WERI-Rb-1 (cell line): Measurements from ENCODE around the gene SOX9.

Source experiments
- DNase-seq: peaks from one replicate; pipeline ENCODE4 v3.0.0-alpha.2; 2020
- H3K27ac ChIP-seq: fragments of 250-450 bp; sonication (Bioruptor Pico); 2 replicates; pipeline ENCODE4 v1.5.1; 2020; ENCODE audit warnings: mild to moderate bottlenecking, moderate library complexity
- H3K27me3 ChIP-seq: fragments of 250-450 bp; sonication (Bioruptor Pico); 2 replicates; pipeline ENCODE4 v1.5.1; 2021; ENCODE audit warnings: mild to moderate bottlenecking, low read depth, moderate library complexity; ENCODE audit not compliant: insufficient read depth, severe bottlenecking
- H3K36me3 ChIP-seq: fragments of 250-450 bp; sonication (Bioruptor Pico); 2 replicates; pipeline ENCODE4 v1.5.1; 2020; ENCODE audit warnings: mild to moderate bottlenecking, moderate library complexity
- H3K4me3 ChIP-seq: 2 replicates; pipeline ENCODE4 v1.5.1; 2011; ENCODE audit warnings: low read depth, mild to moderate bottlenecking, control low read depth, low read length
- H3K9me3 ChIP-seq: fragments of 250-450 bp; sonication (Bioruptor Pico); 2 replicates; pipeline ENCODE4 v1.5.1; 2021; ENCODE audit warnings: mild to moderate bottlenecking, moderate library complexity; ENCODE audit not compliant: severe bottlenecking
- TF ChIP-seq, protein P1 (sequence below): IDR thresholded peaks from 2 replicates; pipeline ENCODE4 v1.5.1; 2011; ENCODE audit warnings: low read depth, mild to moderate bottlenecking, control low read depth, inconsistent platforms, low read length

The SOX9 gene

DNA sequence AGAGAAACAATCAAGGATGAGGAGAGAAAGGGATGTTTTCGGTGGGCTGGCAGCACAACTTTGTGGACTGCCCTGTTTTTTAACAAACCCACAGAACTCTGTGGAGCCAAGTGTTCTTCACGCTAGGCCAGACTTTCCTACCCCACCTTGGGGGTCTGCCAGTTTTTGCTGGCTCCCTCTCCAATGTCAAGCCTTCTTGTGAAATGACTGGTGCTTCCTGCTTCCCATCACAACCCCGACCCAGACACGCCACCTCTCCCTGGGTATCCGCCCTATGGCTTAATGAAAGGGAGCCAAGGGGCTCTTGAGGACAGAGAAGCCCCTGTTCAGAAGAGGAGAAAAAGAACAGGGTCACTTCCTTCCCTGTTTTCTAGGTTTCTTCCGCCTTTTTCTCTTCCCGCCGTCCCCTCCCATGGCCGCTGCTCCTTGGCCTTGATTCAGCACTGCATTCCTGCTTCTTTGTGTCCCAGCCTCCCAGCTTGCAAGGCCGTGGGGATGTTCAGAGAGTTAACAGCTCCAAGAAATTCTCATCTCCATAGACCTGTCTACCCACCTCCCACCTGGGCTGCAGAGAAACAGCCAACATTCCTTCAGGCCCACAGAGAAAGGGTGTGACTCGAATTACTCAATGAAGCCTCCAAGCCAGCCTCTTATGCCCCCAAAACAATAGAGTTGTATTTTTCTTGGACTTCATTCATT is 16.5 kb upstream of the SOX9 start:
- no peak for DNase-seq
- Histone ChIP-seq H3K4me3 (no peak overlapping the region), H3K27ac (no peak overlapping the region), H3K36me3 (no peaks in the 10 kb centered on the region), H3K27me3 (peaks cover 86% of the 10 kb centered on the region), H3K9me3 (peaks cover 4% of the 10 kb centered on the region)
- TF ChIP-seq, protein P1, sequence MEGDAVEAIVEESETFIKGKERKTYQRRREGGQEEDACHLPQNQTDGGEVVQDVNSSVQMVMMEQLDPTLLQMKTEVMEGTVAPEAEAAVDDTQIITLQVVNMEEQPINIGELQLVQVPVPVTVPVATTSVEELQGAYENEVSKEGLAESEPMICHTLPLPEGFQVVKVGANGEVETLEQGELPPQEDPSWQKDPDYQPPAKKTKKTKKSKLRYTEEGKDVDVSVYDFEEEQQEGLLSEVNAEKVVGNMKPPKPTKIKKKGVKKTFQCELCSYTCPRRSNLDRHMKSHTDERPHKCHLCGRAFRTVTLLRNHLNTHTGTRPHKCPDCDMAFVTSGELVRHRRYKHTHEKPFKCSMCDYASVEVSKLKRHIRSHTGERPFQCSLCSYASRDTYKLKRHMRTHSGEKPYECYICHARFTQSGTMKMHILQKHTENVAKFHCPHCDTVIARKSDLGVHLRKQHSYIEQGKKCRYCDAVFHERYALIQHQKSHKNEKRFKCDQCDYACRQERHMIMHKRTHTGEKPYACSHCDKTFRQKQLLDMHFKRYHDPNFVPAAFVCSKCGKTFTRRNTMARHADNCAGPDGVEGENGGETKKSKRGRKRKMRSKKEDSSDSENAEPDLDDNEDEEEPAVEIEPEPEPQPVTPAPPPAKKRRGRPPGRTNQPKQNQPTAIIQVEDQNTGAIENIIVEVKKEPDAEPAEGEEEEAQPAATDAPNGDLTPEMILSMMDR = no peak

GRCh38 chr17:72104863-72105234 is 16.0 kb upstream of the SOX9 start:
- Histone ChIP-seq H3K36me3 (no peaks in the 10 kb centered on the region), H3K27ac (no peak overlapping the region), H3K27me3 (peaks cover 85% of the 10 kb centered on the region), H3K9me3 (peaks cover 1% of the 10 kb centered on the region), H3K4me3 (no peak overlapping the region)
- TF ChIP-seq, protein P1 = no peak
- DNase-seq = no peak

- no peaks in the 10 kb centered on the region for H3K9me3 ChIP-seq
- no peak for DNase-seq
- H3K36me3 ChIP-seq = no peaks in the 10 kb centered on the region
- H3K27ac ChIP-seq = no peak overlapping the region
- TF ChIP-seq, protein P1 = no peak
- no peak overlapping the region for H3K4me3 ChIP-seq
- H3K27me3 ChIP-seq = peaks cover 87% of the 10 kb centered on the region
These were observed 13.7 kb upstream of the SOX9 start for GRCh38 chr17:72107100-72107499.

DNA sequence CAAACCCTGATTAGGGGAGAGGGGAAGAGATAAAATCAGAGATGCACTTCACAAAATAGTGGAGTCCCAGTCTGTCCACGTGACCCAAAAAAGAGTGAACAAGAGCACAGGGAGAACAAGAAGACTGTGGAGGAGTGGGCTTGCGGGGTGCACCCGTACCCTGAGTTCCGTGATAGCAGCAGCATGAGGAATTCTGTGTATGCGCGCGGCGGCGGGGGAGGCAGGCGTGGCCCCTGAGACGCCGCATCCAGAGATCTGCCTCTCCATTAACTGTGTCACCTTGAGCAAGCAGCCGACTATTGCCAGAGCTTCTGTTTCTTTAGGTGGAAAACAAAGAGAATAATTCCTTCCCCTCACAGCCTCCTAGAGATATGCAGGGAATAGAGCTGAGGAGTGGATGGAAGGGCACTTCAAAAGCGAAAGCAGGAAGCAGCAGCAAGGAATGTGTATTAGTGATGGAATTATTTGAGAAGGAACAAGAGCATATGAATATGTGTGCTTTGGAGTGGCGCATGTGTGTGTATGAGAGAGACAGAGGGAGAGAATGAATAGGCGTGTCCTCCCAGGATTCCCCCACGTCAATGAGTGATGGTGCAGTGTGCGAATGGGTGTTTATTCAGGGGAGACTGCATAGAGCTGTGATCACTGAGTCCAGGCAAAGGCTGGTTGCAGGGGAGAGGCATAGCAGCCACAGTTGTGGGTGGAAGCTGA is 10.4 kb upstream of the SOX9 start:
- Histone ChIP-seq H3K36me3 (no peaks in the 10 kb centered on the region), H3K9me3 (no peaks in the 10 kb centered on the region), H3K4me3 (no peak overlapping the region), H3K27me3 (peaks cover 86% of the 10 kb centered on the region), H3K27ac (no peak overlapping the region)
- no peak for DNase-seq
- TF ChIP-seq, protein P1 = no peak

DNA sequence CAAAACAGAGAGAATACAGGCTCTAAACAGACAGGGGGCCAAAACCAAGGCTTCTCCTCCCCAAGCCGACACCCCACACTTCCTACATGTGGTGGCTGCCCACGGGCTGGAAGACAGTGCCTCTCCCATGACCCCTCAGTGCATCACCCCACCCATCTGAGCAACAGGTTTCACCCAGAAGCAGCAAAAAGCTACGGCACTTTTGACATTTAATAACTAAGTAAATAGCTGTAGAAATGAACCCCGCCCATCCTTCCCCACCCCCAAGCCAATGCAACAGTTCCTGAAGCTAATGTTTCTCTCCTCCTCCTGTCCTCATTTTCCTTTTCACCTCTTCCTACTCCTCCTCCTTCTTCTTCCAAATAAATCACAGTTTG is 9.9 kb upstream of the SOX9 start:
- Histone ChIP-seq H3K36me3 (no peaks in the 10 kb centered on the region), H3K4me3 (no peak overlapping the region), H3K9me3 (peaks cover under 1% of the 10 kb centered on the region), H3K27me3 (peaks cover 90% of the 10 kb centered on the region), H3K27ac (no peak overlapping the region)
- TF ChIP-seq, protein P1 = no peak
- no peak for DNase-seq
